Fibroblast of skin of right quadriceps (primary cell): ENCODE measurements around the gene RPP25.
"Not testable (repeated sequence)": the region's sequence is repeated elsewhere in the genome, so short reads cannot be mapped to it uniquely, and the experiment has no call there.

ENCODE experiments used
- DNase-seq: peaks from one replicate; pipeline ENCODE4 v3.0.0-alpha.2; 2013

The RPP25 gene

DNA sequence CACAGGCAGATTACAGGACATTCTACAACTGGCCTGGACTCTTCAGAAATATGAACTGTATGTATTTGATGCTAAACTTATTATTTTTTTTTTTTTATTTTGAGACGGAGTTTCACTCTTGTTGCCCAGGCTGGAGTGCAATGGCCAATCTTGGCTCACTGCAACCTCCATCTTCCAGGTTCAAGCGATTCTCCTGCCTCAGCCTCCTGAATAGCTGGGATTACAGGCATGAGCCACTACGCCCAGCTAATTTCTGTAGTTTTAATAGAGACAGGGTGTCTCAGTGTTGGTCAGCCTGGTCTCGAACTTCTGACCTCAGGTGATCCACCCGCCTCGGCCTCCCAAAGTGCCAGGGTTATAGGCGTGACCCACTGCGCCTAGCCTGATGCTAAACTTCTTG is 42.8 kb downstream of the RPP25 start:
- DNase-seq: not testable (repeated sequence)

DNA sequence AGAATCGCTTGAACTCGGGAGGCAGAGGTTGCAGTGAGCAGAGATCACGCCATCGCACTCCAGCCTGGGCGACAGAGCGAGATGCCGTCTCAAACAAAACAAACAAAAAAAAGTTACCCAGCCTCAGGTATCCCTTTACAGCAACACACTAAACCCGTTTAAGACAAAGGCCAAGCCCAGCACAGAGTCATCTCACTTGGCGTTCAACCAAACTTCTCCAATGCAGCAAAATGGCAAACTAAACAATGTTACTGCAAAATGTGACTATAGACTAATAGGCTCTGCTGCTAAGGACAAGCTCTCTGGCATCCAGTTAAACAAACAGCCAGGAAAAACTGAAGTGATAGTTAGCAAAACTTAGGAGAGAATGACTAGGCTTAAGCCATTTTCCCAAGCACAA is 43.5 kb downstream of the RPP25 start:
- DNase-seq: no peak

DNA sequence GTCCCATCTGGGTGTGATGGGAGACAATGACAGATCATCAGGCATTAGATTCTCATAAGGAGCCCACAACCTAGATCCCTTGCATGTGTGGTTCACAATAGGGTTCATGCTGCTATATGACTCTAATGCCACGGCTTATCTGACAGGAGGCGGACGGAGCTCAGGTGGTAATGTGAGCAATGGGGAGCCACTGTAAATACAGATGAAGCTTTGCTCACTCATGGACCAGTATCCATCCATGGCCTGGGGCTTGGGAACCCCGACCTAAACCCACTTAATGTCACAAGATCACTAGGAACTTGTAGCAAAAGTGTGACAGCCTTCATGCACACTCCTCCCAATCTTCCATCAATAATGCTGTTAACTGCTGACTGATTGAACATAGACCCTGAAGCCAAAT is 47.9 kb downstream of the RPP25 start:
- no peak for DNase-seq

DNA sequence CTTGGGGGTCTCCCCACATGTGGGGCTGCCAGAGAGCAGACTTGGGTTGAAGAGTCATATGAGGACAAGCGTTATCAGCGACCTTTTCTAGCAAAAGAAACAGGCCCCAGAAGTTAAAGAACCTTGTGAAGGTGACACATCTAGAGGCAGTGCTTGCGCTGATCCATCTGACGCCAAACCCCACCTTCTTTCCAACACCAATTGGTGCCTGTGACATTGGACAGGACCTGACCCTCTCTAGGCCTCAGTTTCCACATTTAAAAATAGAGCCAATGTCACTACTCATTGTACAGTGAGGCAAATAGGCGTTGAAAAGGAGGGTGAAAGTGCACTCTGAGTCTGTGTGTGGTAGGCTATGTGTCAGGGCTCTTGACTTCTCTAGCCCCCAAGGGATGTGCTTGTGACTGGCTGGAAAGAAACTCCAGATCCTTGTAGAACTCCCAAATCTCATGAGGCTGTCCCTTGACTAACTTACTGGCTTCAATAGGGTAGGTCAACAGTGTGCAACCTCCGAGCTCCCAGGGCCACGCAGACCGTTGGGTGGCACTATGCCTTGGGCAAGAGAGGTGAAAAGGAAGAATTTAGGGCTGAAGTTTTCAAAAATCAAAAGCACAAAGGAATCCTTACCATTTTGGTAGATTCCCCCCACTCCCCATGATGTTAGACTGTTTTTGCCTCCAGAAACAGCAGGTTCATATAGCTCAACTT is 49.3 kb downstream of the RPP25 start:
- DNase-seq: no peak

DNA sequence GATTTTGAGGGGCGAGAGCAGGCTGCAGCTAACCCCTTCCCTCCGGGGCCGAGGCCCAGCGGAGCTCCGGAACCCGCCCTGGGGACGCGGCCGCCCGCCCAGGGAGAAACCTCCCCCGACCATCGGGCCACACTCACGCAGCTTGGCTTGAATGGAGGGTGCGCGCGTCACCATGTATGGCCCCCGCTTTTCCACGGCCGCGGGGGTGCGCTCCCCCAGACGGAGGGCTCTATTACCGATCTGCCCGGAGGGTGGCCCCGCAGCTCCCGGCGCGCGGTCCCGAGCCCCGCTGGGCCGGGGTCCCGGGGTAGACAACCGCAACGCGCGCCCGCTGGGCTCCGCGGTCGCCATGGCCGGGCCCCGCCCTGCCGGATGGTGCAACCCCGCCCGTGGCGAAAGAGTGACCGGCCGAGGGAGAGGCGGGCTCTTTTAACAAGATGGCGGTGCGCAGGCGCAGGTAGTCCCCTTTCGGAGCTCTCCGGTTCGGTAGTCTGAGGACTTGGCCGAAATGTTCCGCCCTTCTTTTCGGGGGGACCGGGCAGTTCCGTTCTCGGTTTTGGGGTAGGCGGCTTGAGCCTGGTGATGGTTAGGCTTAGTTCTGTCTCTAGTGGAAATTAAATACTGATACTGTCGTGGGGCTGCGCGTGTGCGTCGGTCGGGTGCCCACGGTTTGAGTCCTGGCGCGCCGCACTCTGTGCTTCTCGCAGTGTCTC is 50.0 kb downstream of the RPP25 start, which contains the start of gene FAM219B:
Gene FAM219B, minus strand, starts transcription at position 402 of the 713 bp plus-strand sequence. Its CDS starts 51 bp downstream, at position 351.
- peak; percentile 79 for DNase-seq

DNA sequence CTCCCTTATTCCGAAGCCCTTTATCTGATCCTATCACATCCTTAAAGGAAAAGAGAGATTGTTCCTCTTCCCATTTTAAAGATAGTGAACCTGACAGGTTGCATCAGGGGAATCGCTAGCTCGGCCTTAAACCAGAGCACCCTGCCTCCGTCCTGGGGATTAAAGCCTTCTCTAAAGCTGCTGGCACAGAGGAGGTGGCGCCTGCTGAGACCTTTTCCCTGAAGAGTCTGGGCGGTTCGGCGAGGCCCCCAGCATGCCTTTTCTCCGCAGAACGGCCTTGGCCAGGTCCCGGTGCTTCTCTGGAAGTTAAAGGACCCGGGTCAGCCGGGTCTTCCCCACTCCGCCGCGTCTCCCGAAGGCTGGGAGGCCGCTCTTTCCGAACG is 50.5 kb downstream of the RPP25 start:
- peak; percentile 16 for DNase-seq
